ENCODE data around the gene ZNF181. TPM values are rescaled to one million over a fixed set of nuclear protein-coding genes. Genes with fewer than 3 reads are reported as not detected.

ZNF181 gene
- total RNA-seq, 1 experiment from 2014 or later: 8.2 TPM

- Histone ChIP-seq H2AFZ (ENCODE audit: low read length) (no peak overlapping the region), H2BK12ac (ENCODE audit: insufficient read length, low read depth, low read length) (no peak overlapping the region), H3K4ac (ENCODE audit: low read depth, low read length) (no peak overlapping the region), H4K91ac (ENCODE audit: insufficient read length, low read depth, low read length) (no peak overlapping the region), H3K9ac (ENCODE audit: extremely low read depth, insufficient read length, low read length) (no peak overlapping the region), H3K27ac (ENCODE audit: insufficient read length, low read depth, low read length) (no peak overlapping the region), H3K14ac (ENCODE audit: insufficient read depth, low read length) (no peak overlapping the region), H3K56ac (ENCODE audit: insufficient read length, low read depth, low read length) (no peak overlapping the region), H3K4me1 (ENCODE audit: insufficient read depth, low read length) (no peaks in the 10 kb centered on the region), H3K79me2 (ENCODE audit: insufficient read depth, low read length) (no peaks in the 10 kb centered on the region), H3K27me3 (ENCODE audit: insufficient read depth, low read length) (no peaks in the 10 kb centered on the region), H4K5ac (ENCODE audit: insufficient read length, low read depth, low read length) (no peak overlapping the region), H3K23me2 (ENCODE audit: insufficient read length, low read depth, low read length, poor library complexity, severe bottlenecking) (no peaks in the 10 kb centered on the region), H3K23ac (ENCODE audit: insufficient read length, low read depth, low read length) (no peak overlapping the region), H2AK5ac (ENCODE audit: insufficient read length, low read length) (no peak overlapping the region), H2BK15ac (ENCODE audit: low read depth, low read length) (no peak overlapping the region), H3K4me2 (ENCODE audit: insufficient read depth, insufficient read length, low read length) (no peak overlapping the region), H3K18ac (ENCODE audit: insufficient read length, low read depth, low read length) (no peak overlapping the region), H4K20me1 (ENCODE audit: control insufficient read depth, insufficient read depth, insufficient read length) (no peaks in the 10 kb centered on the region), H2BK5ac (ENCODE audit: insufficient read length, low read length) (no peak overlapping the region), H3K79me1 (ENCODE audit: insufficient read depth, low read depth, low read length, poor library complexity, severe bottlenecking) (no peaks in the 10 kb centered on the region), H3K9me3 (ENCODE audit: control insufficient read depth, low read depth, low read length) (no peaks in the 10 kb centered on the region), H4K8ac (replicated peaks; ENCODE audit: insufficient read length, low read depth, low read length) (no peak overlapping the region), H3T11ph (ENCODE audit: low read length) (no peak overlapping the region), H2BK120ac (ENCODE audit: low read depth, low read length, poor library complexity, severe bottlenecking) (no peak overlapping the region), H2BK20ac (ENCODE audit: low read depth, low read length, poor library complexity, severe bottlenecking) (no peak overlapping the region)
- Mint-ChIP-seq H3K36me3 (ENCODE audit: insufficient read depth in 1 of 3, low read depth in 3 of 3) (no peaks in the 10 kb centered on the region; a peak in 1 of 7 replicates), H3K27ac (no peak overlapping the region), H3K4me1 (peaks cover 0 to 2% of the 10 kb centered on the region in 2 experiments; a peak in 2 of 4 replicates), H3K4me3 (no peak overlapping the region), H3K9me3 (peaks cover 55 to 65% of the 10 kb centered on the region in 2 experiments), H3K27me3 (ENCODE audit: low read depth) (peaks cover 31% of the 10 kb centered on the region)
- TF ChIP-seq CTCF (conservative IDR thresholded peaks at IDR 0.05): no peak
- DNase-seq: no peak
- no CpG with 5 or more reads among the region's 2 CpGs for WGBS (ENCODE audit: extremely low coverage, insufficient read length, low lambda C conversion rate)
These were observed 44.3 kb downstream of the ZNF181 start for GRCh38 chr19:34778342-34778741.
